NCI-H82 (cell line): ENCODE results near the gene RNF144A.

Source experiments
- DNase-seq: peaks from one replicate; lab custom pipeline; 2025; lab: John Stamatoyannopoulos, UW

RNF144A gene

DNA sequence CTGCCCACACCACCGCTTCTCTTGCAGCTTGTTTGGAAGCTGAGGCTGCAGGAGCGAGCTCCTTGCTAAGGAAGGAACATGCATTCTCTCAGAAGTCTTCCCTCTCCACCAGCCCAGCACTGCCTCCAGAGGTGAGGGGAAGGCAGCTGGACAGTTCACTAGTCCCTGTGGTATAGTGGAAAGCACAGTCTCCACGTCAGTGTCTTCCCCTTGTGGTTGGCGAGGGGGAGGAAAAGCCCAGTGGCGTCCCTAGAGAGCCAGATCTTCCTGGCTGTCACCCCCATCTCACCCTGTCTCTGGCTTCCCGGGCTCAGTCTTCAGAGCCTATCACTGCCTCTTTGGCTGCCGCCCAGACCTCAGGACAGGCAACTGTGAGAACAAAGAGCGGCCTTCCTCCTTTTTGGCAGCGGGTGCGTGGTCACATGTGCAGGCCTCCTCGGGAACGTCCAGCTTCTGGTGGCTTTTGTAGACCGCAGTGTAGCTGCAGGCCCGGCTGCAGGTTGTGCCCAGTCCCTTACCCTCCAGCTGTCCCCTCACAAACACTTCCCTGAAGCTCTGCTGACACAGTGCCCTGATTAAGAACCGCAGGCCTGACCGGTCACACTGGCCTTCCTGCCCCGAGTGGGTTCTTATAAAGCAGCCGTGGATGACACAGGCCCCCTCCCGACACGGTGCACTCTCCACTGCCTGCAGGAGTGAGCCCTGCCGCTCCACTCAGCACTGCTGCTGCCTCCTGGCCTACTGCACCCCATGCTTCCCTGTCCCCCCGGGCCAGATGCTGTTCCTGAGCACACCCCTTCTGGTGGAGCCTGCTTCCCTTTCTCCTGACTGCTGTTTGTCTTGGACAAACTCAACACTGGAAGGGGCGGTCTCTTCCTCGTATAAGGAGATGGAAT is 90.9 kb downstream of the RNF144A start:
- DNase-seq, result peak; percentile 15

DNA sequence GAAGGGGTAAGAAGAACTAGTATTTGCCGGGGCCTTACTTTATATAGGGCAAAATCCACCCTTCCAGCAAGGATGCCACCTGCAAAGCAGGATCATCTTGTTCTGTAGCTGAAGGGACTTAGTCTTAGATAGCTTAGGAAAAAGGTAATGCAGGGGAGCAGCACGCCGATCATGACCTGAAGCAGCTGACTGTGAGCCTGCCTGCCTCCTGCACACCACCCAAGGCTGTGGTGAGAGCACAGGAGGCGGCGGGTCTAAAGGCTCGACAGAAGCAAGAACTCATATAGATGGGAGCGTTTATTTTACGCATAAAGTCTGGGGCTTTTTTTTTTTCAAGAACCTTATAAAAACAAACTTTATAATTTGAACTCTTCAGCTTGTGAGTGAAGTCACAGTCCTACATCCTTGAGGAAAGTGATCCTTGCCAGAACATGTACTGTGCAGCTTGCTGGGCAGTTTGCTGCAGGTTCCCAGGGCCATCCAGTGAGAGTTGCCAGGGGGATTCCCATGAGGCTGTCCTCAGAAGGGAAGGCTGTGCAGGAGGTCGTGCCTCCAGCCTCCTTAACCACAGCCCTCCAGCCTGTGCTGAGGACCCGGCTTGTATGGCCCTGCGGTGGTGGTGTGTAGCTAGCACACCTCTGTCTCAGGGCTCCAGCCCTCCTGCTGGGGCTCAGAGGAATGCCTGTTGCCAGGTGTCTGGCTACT is 92.1 kb downstream of the RNF144A start:
- DNase-seq, result no peak

DNA sequence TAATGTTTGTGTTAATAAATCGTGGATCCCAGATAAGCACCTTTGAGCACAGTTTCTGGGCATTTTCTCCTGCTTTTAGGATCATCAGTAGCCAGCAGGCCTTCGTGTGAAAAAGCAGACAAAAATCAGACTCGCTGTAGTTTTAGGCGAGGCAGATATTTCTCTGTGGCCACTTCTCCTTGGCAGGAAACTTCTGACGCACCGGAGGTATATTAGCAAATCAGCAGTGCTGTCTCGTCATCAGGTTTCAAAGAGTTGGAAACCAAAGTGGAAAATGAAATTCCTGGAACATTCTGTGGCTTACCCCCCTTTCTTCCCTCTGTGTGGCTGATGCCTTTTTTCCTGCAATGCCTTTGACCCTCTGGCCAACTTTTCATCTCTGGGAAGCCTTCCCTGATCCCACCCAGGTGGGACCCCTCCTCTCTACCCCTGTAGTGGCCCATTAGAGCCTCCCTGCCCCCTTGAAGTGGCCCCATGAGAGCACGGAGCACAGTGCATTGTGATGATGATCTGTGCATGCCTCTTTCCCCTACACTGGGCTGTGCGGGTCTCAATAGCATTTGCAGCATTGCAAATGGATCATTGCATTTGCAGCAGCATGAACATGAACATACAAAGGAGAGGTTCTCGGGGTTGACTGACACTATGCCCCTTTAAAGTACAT is 93.3 kb downstream of the RNF144A start:
- DNase-seq, result no peak

DNA sequence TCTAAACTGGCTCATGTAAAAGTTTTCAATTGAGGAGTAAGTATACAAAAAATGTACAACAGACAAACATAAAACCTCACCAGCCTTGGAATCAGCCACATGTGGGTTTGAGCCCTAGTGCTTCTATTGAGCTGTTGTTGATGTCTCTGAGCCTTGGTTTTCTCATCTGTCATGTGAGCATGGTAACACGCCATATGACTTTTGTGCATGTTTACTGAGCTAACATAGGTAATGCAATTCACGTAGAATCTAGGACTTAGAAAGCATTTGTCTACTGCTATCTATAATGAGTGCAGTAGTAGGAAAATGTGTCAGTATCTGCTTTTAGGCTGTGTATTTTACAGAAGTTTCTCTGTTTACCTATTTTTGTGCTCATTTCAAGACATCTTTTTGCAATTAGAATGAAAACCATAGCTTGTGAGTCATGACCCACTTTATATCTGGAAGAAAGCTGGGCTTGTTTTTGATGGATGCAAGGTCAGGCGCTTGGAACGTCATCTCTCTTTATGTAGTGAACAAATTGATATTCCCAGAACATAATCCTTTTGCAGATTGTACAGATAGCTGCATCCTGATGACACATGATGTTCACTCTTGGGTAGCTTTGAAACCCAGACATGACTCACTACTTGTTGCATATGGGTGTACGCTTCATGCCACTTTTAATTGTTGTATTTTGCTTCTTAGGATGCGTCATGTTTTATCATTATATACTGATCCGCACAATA is 94.3 kb downstream of the RNF144A start:
- no peak for DNase-seq

DNA sequence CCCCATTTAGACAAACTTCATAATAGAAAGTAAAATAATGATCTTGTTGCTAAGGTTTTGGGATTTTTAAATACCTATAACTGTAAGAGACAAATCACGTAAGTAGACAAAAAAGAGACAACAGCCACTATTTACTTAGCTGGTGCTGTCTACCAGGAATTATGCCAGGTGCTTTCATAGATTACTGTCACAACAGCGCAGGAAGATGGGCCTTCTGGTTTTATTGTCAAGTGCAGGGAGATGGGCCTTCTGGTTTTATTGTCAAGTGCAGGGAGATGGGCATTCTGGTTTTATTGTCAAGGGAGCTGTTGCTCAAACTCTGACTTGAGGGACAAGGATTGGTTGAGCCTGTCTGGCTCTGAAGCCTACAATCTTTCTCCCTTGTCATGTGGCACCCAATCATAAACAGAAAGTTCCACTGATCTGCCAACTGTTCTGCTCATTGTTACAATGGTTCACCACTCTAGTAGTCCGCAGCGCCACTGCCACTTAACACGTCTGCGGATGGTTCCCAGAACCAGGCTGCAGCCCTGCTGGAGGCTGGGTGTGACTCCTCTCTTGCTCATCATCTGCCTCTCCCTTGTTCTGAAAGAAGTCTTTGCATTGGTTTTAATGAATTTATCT is 95.0 kb downstream of the RNF144A start:
- DNase-seq, result peak; percentile 12

DNA sequence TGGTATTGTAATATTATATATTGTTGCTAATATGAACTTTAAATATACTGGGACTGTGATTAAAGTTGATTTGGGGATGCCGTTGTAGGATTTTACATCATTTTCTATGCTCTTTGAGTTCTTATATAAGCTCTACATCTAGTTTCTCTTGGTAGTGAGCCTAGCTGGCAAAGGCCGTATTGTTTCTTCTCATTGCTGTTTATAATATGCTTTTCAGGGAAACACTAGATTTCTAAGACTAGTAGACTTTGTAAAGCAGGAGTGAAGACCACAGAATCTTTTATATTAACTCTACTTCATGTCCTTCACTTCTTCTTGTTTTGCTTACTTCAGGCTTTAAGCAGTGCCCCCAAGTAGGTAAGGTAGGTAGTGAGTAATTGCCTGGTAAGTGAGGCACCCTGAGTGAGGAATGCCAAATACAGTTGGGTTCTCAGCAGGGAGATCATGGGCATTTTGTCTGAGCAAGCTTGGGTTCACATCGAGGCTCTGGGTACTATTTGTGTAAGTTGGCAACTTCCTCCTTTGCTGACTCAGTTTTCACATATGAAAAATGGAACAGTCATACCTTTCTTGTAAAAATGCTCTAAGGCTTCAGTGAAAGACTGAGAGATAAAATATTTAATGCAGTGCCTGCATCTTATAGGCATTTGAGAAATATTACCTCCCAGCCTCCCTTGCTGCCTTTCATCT is 96.4 kb downstream of the RNF144A start:
- DNase-seq, result no peak

DNA sequence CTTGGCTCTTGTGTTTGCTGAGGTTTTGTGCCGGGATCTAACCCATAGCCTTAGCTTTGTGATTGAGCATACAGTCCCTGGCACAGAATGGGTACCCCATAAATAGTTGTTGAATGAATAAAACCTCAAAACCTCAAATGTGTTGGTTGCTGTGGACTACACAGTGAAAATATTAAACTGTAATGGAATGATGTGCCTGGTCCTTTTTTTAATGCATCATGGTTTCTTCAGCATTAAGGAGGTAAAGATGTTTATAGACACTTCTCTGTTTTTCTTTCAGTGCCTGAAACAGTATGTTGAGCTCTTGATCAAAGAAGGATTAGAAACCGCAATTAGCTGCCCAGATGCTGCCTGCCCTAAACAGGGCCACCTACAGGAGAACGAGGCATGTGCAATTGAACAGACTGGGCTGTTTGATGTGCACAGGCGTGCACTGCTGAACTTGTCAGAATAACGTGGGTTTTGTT is 97.0 kb downstream of the RNF144A start:
- peak; percentile 93 for DNase-seq

DNA sequence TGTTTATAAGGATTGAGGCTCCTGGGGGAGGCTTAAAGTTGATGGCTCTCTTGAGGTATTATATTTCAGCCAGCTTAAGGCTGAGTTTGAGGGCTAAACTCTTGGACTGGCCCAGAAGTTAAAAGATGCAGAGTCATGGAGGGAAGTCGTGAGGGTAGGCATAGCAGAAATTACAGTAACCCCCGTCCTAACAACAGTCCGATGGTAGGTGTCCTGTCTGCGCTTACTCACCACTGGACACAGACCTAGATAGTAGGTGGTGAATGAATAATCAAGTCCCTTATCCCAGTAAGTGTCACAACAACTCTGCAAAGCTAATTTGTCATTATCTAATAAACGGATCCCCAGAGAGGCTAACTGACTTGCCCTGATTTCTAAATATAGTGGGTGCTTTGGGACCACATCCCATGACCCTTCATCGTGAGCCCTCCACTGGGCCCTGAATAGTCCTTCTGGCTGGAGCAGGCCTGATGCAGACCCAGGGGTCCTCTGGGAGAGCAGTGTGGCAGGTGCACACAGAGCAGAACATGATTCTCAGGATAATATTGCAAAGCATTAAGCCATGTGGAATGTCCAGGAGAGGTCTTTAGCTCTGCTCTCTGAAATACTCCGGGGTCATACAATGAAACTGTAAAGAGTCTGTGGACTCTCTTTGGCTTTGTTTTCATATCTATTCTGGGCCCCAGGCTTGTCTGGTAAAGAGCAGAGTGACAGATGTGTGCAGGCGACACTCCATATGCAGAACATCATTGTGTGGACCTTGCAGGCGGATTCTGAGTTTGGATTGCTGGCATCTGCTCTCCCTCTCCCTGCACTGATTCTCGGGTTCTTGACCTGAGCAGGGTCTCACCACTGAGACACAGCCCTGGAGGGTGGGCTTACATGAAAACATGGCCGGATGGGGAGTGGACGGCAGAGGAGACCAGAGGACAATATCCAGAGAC is 98.1 kb downstream of the RNF144A start:
- peak; percentile 77 for DNase-seq

DNA sequence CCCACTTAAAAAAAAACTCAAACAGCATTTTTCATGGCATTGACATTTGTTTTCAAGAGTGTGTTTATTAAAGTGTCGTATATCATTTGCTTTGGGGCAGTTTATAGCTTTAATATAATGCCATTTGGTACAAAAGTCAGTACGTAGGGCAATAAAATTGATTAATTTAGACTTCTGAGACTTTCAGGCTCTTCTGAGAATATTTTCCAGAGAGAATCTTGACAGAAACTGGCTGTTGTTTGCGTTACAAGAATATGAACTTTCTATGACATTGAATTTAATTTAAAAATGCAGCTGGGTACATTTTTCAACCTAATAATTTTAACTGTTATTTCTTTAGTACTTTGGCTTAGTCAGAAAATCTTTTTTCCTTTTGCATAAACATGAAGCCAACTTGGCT is 98.9 kb downstream of the RNF144A start:
- DNase-seq, result no peak

DNA sequence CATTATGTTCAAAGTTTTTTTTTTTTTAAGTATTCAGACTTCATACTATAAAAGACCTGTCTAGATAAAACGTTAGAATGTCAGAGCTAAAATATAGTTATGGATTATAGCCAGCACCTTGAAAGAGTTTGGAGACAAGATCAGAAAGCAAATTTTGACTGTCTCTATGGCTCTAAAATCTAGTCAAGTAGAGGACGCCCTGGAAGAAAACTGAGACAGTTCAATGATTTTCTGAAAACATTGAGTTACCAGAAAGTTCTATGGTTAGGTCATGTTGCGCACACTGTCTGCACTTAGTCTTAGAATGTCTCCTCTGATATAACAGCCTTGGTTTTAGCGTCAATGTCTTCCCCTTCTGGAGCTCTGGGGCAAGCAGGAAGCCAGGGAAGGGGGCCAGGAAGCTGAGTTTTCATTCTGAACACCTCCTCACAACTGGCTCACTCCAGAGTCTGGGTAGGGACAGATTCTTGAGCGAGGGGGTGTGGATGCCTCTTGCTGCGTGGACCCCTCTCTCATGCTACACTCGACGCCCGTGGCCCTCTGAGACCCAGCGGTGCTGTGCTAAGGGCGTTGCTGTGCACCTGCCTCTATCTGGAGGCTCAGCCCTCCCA is 99.5 kb downstream of the RNF144A start:
- DNase-seq, result no peak

DNA sequence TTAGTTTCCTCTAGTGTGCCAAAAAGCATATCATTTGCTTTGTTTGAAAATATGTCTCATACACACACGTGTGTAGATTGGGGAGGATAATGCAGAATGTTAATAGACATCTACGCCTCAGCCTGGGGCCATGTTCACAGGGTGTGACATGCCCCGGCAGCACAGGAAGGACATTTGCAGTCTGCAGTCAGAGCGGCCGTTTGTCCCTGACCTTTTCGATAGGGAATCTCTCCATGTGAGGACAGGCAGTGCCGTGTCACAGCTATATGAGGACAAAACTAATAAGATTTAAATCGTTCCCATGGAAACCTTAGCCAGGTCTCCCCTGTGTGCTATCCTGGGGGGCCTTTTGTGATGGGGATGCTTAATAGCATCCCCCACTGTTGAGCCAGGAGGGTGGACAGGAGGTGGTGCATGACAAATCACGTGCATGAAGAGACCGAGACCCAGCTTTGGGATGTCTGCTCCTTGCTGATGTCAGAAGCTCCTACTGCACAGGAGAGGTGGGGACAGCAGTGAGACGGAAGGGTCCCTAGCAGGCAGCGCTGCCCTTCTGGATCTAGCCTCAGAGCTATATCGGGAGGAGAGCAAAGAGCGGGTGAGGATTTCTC is 100.6 kb downstream of the RNF144A start:
- no peak for DNase-seq

DNA sequence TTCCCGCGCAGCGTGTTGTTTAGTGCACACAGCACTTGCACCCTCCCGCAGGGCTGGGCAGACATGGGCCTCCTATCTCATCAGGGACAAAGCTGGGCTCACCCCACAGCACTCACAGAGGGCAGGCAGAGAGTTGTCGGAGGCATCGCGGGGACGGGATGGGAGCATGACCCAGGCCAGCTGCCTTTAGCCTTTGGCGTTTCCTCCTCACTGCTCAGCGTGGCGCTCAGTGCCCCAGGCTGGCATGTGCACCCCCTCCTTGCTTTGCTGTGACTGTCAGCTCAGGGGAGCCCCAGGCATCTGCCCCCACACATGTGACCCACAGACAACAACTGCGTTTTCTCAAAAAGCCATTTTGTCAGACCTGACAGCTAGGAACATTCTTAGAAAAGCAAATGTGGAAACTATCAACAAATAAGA is 101.1 kb downstream of the RNF144A start:
- DNase-seq, result no peak

DNA sequence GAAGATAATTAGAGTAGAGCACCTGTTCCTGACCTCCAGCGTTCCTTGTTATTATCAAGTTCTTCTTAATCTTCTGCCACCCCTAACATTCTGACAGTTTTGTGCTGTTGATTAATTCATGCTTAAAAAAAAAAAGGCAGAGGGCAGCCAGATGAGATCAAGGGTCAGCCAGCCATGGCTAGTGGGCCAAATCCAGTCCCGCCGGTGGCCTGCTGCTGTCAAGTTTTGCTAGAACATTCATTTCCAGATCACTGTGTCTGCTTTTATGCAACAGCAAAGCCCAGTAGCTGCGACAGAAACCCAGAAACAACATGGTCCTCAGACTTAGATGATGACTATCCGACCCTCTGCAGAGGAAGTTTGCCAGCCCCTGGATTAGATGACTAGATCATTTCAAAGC is 101.6 kb downstream of the RNF144A start:
- DNase-seq, result no peak

DNA sequence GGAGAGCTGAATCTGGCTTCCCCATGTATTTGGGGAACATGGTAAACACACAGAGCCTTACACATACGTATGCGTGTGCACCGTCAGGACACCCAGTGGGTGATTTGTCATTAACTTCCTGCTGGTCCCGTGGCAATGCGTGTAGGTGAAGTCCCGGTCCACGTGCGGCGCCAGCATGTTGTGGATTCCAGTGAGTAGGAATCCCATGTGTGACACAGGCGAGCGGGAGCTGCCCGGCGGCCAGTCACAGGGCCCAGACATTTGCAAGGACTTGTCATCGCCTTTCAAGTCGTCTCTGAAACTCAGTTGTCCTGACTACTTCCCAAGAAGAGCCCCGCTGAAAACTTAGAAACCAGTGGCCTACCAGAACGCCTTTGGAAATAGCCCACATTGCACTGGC is 102.0 kb downstream of the RNF144A start:
- DNase-seq, result no peak

DNA sequence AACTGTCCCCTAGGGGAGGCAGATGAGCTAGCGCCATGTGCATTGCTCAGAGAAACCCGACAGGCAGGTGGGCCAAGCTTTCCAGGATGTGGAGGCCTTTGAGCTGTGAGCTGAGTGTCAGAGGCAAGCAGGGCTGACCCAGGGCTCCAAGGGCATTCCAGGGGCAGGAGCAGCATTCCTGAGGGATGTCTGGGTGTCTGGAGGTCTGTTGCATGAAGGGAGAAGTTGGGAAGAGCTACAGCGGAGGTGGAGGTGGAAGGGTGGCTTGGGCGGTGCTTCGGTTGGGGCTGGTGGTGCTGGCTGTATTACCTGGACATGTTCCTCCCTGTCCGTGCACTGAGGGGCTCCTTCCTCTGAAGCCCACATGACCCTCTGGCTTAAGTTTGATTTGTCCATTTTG is 102.8 kb downstream of the RNF144A start:
- DNase-seq, result no peak

DNA sequence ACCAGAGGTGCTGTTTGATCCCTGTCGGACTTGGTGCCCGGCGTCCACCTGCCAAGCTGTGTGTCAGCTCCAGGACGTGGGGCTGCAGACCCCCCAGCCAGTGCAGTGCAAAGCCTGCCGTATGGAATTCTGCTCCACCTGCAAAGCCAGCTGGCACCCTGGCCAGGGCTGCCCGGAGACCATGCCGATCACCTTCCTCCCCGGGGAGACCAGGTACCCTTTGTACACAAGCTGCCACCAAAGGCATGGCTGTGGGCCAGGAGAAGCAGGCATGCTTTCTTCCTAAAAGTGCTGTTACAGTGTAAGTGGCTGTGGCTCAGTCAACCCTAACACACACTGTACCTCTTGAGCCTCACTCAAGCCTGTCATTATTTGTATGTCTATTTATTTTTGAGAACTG is 103.3 kb downstream of the RNF144A start:
- DNase-seq, result no peak

DNA sequence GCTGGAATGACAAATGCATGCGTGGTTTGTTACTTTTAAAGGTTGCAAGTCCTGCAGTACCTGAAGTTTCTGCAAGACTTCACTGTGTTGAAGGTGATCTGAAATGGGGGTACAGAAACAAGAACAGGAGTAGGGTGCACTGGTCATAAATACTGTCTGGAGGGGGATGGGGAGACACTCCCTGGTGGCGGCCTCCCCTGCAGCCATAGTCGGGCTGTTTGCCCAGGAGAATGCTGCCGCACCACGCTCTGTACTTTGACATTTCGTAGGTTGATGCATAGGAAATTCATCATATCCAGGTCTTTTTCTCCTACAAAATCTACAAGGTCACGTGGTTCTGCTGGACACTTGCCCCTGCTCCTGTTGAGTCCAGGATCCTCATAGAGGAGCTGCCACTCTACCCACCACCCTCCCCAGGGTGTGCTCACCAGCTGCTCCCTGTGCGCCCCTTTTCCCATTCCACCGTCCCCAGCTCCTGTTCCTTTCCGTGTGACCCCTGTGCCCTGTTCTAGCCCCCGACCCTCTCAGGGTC is 103.8 kb downstream of the RNF144A start:
- no peak for DNase-seq

DNA sequence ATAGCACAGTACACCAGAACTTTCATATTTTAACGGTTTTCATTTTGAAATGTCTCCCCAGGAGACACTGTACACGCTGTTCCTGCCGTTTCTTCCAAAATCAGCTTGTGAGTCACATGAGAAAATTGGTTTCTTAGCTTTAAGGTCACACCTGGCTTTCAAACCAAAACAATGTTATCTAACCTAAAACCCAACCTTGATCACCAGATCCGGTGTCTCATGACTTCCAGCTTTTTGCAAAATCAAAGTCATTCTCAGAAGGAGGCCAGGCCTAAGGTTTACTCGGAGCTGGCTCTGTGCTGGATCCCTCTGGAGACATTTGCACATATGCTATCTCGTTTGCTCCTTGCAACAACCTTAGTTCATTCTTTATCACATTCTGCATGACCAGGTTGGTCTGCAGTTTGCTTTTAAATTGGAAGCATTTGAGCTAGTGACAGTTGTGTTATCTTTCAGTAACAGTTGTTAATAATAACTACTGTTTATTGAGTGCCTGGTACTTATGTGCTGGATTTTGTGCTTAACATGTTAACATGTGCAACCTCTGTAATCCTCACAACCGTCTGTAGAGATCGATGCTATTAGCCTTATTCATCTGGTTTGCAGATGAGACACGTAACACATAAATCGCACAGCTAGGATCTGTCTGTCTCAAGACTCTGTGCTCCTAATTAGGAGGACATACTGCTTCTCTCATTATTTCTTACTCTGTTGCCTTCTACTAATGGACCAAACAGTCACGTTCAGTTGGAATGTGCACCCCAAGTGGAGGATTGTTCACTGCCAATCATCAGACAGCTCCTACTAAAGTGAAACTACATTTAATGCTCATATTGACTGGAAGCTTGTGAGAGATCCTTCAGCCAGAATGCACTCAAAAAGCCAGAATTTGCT is 105.5 kb downstream of the RNF144A start:
- DNase-seq, result peak; percentile 84
